ENCODE data around the gene RBM25. TPM values are rescaled to one million over a fixed set of nuclear protein-coding genes. Genes with fewer than 3 reads are reported as not detected.

RBM25 gene
- total and polyA plus RNA-seq, 2 experiments from 2014 or later, result 120 to 204 TPM

GRCh38 chr14:73133795-73134194 lies 75.5 kb downstream of the RBM25 start:
- Histone ChIP-seq H3K79me2 (replicated peaks; ENCODE audit: insufficient read depth) (peaks cover 22% of the 10 kb centered on the region), H3K4me2 (no peak overlapping the region), H4K20me1 (replicated peaks; ENCODE audit: insufficient read depth) (peaks cover 7% of the 10 kb centered on the region; the same call in 1 of the 2 replicates), H3F3A (replicated peaks; ENCODE audit: low read depth) (peaks cover 15% of the 10 kb centered on the region), H3K36me3 (ENCODE audit: insufficient read depth) (no peaks in the 10 kb centered on the region), H3K9me2 (ENCODE audit: insufficient read depth) (no peaks in the 10 kb centered on the region), H3K27ac (ENCODE audit: low read depth) (no peak overlapping the region), H3K4me3 (no peak overlapping the region), H3K4me1 (ENCODE audit: insufficient read depth) (peaks cover 15% of the 10 kb centered on the region), H2AFZ (no peak overlapping the region), H3K27me3 (ENCODE audit: insufficient read depth) (no peaks in the 10 kb centered on the region)
- H3K27me3 Mint-ChIP-seq (ENCODE audit: insufficient read depth, low read depth, poor library complexity), result peaks cover 18% of the 10 kb centered on the region
- ATAC-seq (no peak), DNase-seq (ENCODE audit: low spot score) (peak; percentile 21)
- peaks cover 7% of the 10 kb centered on the region for H3K4me1 Mint-ChIP-seq
- TF ChIP-seq JUNB (IDR thresholded peaks at IDR 0.05; ENCODE audit: unreplicated experiment), result no peak
- no peak for TF ChIP-seq NANOG (IDR thresholded peaks at IDR 0.05; ENCODE audit: borderline replicate concordance)
- TF ChIP-seq ZNF114 (CRISPR knock-in tag; IDR thresholded peaks at IDR 0.05), result no peak
- TF ChIP-seq, protein P1, sequence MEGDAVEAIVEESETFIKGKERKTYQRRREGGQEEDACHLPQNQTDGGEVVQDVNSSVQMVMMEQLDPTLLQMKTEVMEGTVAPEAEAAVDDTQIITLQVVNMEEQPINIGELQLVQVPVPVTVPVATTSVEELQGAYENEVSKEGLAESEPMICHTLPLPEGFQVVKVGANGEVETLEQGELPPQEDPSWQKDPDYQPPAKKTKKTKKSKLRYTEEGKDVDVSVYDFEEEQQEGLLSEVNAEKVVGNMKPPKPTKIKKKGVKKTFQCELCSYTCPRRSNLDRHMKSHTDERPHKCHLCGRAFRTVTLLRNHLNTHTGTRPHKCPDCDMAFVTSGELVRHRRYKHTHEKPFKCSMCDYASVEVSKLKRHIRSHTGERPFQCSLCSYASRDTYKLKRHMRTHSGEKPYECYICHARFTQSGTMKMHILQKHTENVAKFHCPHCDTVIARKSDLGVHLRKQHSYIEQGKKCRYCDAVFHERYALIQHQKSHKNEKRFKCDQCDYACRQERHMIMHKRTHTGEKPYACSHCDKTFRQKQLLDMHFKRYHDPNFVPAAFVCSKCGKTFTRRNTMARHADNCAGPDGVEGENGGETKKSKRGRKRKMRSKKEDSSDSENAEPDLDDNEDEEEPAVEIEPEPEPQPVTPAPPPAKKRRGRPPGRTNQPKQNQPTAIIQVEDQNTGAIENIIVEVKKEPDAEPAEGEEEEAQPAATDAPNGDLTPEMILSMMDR (conservative IDR thresholded peaks at IDR 0.05; ENCODE audit: low read depth in 2 of 2), result no peak
- TF ChIP-seq, protein P2, sequence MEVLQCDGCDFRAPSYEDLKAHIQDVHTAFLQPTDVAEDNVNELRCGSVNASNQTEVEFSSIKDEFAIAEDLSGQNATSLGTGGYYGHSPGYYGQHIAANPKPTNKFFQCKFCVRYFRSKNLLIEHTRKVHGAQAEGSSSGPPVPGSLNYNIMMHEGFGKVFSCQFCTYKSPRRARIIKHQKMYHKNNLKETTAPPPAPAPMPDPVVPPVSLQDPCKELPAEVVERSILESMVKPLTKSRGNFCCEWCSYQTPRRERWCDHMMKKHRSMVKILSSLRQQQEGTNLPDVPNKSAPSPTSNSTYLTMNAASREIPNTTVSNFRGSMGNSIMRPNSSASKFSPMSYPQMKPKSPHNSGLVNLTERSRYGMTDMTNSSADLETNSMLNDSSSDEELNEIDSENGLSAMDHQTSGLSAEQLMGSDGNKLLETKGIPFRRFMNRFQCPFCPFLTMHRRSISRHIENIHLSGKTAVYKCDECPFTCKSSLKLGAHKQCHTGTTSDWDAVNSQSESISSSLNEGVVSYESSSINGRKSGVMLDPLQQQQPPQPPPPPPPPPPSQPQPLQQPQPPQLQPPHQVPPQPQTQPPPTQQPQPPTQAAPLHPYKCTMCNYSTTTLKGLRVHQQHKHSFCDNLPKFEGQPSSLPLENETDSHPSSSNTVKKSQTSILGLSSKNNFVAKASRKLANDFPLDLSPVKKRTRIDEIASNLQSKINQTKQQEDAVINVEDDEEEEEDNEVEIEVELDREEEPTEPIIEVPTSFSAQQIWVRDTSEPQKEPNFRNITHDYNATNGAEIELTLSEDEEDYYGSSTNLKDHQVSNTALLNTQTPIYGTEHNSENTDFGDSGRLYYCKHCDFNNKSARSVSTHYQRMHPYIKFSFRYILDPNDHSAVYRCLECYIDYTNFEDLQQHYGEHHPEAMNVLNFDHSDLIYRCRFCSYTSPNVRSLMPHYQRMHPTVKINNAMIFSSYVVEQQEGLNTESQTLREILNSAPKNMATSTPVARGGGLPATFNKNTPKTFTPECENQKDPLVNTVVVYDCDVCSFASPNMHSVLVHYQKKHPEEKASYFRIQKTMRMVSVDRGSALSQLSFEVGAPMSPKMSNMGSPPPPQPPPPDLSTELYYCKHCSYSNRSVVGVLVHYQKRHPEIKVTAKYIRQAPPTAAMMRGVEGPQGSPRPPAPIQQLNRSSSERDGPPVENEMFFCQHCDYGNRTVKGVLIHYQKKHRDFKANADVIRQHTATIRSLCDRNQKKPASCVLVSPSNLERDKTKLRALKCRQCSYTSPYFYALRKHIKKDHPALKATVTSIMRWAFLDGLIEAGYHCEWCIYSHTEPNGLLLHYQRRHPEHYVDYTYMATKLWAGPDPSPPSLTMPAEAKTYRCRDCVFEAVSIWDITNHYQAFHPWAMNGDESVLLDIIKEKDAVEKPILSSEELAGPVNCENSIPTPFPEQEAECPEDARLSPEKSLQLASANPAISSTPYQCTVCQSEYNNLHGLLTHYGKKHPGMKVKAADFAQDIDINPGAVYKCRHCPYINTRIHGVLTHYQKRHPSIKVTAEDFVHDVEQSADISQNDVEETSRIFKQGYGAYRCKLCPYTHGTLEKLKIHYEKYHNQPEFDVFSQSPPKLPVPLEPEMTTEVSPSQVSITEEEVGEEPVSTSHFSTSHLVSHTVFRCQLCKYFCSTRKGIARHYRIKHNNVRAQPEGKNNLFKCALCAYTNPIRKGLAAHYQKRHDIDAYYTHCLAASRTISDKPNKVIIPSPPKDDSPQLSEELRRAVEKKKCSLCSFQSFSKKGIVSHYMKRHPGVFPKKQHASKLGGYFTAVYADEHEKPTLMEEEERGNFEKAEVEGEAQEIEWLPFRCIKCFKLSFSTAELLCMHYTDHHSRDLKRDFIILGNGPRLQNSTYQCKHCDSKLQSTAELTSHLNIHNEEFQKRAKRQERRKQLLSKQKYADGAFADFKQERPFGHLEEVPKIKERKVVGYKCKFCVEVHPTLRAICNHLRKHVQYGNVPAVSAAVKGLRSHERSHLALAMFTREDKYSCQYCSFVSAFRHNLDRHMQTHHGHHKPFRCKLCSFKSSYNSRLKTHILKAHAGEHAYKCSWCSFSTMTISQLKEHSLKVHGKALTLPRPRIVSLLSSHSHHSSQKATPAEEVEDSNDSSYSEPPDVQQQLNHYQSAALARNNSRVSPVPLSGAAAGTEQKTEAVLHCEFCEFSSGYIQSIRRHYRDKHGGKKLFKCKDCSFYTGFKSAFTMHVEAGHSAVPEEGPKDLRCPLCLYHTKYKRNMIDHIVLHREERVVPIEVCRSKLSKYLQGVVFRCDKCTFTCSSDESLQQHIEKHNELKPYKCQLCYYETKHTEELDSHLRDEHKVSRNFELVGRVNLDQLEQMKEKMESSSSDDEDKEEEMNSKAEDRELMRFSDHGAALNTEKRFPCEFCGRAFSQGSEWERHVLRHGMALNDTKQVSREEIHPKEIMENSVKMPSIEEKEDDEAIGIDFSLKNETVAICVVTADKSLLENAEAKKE (CRISPR knock-in tag; IDR thresholded peaks at IDR 0.05), result no peak
- TF ChIP-seq, protein P3, sequence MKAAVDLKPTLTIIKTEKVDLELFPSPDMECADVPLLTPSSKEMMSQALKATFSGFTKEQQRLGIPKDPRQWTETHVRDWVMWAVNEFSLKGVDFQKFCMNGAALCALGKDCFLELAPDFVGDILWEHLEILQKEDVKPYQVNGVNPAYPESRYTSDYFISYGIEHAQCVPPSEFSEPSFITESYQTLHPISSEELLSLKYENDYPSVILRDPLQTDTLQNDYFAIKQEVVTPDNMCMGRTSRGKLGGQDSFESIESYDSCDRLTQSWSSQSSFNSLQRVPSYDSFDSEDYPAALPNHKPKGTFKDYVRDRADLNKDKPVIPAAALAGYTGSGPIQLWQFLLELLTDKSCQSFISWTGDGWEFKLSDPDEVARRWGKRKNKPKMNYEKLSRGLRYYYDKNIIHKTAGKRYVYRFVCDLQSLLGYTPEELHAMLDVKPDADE (IDR thresholded peaks at IDR 0.05), result no peak
- no peak for TF ChIP-seq EZH2 (IDR thresholded peaks at IDR 0.05; ENCODE audit: low read depth, unreplicated experiment)
- H3K4me3 Mint-ChIP-seq, result no peak overlapping the region
- H3K27ac Mint-ChIP-seq, result no peak overlapping the region
- peaks cover 10% of the 10 kb centered on the region; the same call in 2 of the 3 replicates for H3K36me3 Mint-ChIP-seq (ENCODE audit: low read depth)
- H3K9me3 Mint-ChIP-seq, result peaks cover 13% of the 10 kb centered on the region; the same call in 2 of the 3 replicates
